Thyroid gland (tissue), 4 donors: Measurements from ENCODE around the gene MYO18B.

Source experiments
- POLR2A ChIP-seq, 2 donors: fragments of 450-650 bp; IDR thresholded peaks; one replicate each; pipeline ENCODE4 v1.6.1; 2017; ENCODE audit warnings: antibody characterized with exemption in 2 of 2, mild to moderate bottlenecking in 2 of 2, moderate library complexity in 1 of 2
- TF ChIP-seq, protein P1 (sequence below), 6 experiments: fragments of 200-600 bp in 3 of 6; fragments of 450-650 bp in 3 of 6; sonication (generic) in 3 of 6; IDR thresholded peaks; one replicate each; pipeline ENCODE4 v1.5.1; 2016 to 2019; ENCODE audit warnings: antibody characterized with exemption in 6 of 6, mild to moderate bottlenecking in 2 of 6, inconsistent platforms in 1 of 6, moderate library complexity in 1 of 6

DNA sequence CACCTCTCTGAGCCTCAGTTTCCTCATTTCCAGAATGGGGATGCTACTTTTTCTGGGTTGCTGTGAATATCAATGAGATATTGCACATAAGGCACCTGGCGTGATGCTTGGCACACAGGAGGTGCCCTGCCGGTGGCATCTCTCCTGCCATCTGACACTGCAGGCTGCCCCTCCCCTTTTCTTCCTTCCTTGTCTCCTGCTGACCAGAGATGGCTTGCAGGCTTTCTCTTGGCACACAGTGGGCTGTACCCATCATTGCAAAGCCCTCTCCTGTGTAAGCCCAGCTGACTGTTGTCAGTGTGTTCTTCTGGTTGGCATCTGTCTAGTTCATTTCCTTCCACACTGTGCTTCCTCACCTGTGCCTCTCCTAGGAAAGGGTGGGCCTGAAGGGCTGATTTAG is 91.7 kb downstream of the MYO18B start:
- TF ChIP-seq POLR2A (IDR thresholded peaks at IDR 0.05), result no peak
- TF ChIP-seq, protein P1, sequence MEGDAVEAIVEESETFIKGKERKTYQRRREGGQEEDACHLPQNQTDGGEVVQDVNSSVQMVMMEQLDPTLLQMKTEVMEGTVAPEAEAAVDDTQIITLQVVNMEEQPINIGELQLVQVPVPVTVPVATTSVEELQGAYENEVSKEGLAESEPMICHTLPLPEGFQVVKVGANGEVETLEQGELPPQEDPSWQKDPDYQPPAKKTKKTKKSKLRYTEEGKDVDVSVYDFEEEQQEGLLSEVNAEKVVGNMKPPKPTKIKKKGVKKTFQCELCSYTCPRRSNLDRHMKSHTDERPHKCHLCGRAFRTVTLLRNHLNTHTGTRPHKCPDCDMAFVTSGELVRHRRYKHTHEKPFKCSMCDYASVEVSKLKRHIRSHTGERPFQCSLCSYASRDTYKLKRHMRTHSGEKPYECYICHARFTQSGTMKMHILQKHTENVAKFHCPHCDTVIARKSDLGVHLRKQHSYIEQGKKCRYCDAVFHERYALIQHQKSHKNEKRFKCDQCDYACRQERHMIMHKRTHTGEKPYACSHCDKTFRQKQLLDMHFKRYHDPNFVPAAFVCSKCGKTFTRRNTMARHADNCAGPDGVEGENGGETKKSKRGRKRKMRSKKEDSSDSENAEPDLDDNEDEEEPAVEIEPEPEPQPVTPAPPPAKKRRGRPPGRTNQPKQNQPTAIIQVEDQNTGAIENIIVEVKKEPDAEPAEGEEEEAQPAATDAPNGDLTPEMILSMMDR (IDR thresholded peaks at IDR 0.05), result no peak
